Inflammatory macrophage (primary cell): ENCODE measurements around the gene TTLL5.

Source experiments
- DNase-seq, 2 donors: peaks; one replicate each; pipeline ENCODE4 v3.0.0-alpha.2; 2020 to 2022
- total RNA-seq, 18 experiments: gene quantifications; one replicate each; lab custom pipeline; 2026; ENCODE audit warnings: mixed read lengths in 6 of 18, inconsistent platforms in 2 of 18; lab: John Stamatoyannopoulos, UW

Gene TTLL5, protein sequence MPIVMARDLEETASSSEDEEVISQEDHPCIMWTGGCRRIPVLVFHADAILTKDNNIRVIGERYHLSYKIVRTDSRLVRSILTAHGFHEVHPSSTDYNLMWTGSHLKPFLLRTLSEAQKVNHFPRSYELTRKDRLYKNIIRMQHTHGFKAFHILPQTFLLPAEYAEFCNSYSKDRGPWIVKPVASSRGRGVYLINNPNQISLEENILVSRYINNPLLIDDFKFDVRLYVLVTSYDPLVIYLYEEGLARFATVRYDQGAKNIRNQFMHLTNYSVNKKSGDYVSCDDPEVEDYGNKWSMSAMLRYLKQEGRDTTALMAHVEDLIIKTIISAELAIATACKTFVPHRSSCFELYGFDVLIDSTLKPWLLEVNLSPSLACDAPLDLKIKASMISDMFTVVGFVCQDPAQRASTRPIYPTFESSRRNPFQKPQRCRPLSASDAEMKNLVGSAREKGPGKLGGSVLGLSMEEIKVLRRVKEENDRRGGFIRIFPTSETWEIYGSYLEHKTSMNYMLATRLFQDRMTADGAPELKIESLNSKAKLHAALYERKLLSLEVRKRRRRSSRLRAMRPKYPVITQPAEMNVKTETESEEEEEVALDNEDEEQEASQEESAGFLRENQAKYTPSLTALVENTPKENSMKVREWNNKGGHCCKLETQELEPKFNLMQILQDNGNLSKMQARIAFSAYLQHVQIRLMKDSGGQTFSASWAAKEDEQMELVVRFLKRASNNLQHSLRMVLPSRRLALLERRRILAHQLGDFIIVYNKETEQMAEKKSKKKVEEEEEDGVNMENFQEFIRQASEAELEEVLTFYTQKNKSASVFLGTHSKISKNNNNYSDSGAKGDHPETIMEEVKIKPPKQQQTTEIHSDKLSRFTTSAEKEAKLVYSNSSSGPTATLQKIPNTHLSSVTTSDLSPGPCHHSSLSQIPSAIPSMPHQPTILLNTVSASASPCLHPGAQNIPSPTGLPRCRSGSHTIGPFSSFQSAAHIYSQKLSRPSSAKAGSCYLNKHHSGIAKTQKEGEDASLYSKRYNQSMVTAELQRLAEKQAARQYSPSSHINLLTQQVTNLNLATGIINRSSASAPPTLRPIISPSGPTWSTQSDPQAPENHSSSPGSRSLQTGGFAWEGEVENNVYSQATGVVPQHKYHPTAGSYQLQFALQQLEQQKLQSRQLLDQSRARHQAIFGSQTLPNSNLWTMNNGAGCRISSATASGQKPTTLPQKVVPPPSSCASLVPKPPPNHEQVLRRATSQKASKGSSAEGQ (N-terminal part only)
- total RNA-seq: 9.3 to 27.1 (median 17.0) reads per million in 18 experiments

DNA sequence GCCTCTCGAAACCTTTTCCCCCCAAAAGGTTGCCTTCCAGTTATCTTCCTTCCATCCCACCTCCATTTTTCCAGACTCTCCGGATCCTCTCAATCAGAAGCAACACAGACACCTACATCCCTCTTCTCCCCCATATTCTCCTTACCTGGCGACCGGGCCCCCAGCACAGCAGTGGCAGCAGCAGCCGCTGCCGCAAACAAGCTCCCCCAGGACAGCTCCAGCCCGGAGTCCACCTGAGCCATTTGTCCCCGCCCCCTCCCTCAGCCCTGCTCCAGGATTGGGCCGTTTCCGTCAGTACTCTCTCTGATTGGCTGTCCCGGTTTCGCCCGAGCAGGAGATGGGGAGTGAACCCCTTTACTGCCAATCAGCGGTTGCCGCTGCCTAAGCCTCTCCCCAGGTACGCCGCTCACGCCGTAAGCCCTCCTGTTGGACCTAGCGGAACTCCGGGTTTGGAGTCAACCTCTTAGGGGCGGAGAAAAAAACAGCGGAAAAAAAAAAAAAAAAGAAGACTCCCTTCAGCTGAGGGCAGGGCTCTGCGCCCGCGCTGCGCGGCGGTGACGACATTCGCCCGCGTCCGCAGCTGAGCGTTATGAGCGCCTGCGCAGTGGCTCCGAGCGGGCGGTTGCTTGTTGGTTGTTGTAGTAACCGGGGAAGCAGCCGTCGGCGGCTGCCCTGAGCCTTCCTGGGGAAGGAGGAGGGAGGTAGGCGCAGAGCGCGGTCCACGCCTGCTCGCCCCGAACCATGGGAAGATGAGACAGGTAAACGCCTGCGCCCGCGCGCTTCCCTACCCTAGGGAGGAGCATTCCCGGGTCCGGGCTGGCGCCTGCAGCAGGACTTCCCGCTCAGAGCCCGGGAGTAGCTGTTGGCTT, at the start of gene TTLL5, which contains the start of gene ERG28:
TTLL5 (plus strand) TSS at position 617 of the 869 bp plus-strand sequence. CDS start 1,904 bp downstream, outside the sequence.
ERG28 (minus strand) TSS at position 247 of the 869 bp plus-strand sequence. CDS start 3,374 bp downstream, outside the sequence.
- peak; percentile 96 to 97 for DNase-seq

DNA sequence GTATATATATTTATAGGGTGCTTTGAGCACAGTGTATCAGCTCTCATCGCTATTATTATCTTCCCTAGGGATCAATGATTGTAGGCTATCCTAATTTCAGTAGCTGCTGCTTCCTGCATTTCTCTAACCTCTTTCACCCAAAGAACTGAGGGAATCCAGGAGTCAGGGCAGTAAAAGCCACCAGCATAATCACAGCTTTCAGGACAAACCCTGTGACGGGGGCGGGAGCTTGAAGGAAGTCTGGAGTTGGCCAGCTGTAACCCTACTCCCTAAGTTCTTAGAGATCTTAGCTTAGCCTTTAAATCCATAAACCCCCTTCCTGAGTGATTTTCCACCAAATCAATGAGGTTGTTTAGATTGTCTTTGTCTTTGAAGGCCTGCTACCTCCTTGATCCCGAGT, 48.9 kb upstream of the TTLL5 start:
- DNase-seq: no peak

DNA sequence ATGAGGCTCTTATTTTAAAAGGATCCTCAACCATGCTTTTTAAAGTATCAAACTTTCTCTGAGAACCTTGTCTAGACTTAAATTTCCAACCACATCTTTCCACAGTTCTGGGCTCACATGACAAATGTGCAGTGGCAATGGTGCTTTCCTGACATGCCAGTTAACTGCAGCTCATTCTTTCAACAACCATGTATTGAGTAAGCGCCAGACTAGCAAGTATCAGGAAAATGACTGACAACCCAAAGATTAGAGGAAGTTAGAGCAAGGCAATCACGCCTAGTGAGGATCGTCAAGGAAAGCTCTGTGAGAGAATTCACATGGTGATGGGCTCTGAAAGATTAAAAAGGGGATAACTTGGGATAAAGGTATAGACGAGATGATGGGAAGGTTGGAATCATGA, 46.9 kb upstream of the TTLL5 start:
- peak; percentile 91 to 95 for DNase-seq

DNA sequence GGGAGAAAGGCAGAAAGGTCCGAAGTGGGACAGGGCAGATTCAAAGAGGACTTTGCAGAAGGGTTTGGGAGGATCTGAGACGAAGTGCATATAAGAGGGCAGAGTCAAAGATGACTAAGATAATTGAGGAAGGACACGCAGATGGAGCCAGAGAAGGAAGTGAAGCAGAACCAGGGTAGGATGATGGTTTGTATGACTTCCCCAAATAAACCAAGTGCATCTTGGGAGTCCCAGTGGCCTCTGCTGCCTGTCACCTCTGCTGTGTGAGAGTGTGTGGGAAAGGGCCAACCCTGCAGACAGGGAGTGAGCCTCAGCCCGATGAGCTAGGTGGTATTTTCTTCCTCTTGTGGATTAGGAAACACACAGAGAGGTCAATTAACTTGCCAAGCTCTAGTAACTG, 45.8 kb upstream of the TTLL5 start:
- DNase-seq: peak; percentile 97

DNA sequence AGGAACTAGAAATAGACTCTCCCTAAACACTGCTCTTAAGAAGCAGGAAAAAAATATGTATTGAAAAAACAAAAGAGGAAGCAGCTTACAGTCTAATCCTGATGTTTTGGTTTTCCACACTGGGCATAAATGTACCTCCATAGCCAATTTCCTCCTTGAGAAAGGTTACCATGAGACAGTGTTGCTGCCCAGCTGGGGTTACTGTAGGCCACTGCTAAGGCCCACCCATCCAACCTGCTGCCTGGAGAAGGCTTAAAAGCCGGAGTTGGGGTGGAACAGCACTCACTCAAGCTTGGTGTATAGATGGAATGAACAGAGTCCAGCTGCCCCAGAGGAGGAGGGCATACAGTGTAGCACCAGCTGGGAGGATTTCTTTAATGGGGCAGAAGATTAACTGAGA, 41.5 kb upstream of the TTLL5 start:
- DNase-seq: no peak

DNA sequence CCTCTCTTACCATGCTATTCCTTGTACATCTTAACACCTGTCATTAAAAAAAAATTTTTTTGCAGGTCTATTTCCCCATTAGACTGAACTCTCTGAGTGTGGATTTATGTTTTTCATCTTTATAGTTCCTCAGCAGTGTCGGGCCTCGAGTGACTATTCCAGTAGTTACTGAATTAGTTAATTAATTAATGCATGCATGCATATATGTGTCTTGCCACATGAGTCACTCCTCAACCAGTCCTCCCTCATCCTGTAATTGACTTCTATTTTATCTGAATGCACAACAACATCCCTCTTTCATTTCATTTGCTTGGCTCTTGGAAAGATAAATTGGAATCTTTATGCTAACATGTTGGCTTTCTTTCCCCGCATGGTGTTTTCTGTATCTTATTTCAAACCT, 36.0 kb upstream of the TTLL5 start:
- no peak for DNase-seq

DNA sequence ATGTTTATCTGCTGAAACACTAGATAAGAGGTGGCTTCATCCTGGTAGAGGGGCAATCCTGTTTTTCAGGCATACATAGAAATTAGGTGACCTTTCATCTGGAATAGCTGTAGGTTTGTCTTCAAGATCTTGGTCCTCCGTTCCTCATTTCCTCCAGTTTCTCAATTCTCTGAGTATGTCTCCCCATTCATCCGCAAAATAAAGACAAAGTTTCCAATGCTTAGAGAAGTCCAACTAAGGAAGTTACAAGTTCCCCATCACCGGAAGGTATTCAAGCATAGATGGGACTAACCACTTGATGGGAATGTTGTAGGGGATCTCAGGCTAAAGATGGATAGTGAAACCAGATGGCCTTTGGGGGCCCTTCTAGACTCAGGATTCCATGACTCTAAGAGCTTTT, 34.6 kb upstream of the TTLL5 start:
- DNase-seq: peak; percentile 40 to 50

DNA sequence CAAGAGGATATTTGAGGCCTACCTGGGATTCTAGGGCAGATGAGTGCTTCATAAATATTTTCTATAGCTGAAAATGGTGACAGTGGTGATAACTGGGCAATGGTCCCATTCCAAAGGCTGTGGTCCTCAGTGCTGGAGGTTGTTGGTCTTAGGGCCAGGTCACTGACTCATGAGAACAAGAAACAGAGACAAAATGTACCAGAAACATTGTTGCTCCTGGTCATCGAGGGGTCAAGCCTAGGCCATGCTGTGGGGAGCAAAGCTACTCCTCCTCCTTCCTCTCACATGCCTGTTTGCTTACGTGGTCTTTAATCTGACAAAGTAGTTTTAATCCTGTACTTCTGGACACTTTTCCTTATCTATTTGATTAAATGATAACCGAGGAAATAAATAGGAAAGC, 34.2 kb upstream of the TTLL5 start:
- peak; percentile 36 to 55 for DNase-seq

DNA sequence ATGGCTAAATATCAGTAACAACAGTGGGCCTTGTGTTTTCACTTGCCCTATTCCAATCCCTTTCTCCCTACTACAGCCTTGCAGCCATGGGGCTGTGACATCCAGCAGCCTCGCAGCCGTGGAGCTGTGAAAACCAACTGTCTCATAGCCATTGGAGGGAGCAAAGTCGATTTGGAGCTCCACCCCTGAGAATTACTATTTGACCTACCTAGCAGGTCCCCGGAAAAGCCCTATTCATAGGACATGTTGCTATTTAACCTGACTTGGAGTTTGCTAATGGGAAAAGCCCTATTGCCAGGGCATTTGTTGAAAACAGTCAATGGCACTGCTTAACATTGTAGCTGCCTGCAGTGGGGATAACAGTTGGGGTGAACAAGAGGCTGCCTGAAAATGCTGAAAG, 33.6 kb upstream of the TTLL5 start:
- DNase-seq: no peak

DNA sequence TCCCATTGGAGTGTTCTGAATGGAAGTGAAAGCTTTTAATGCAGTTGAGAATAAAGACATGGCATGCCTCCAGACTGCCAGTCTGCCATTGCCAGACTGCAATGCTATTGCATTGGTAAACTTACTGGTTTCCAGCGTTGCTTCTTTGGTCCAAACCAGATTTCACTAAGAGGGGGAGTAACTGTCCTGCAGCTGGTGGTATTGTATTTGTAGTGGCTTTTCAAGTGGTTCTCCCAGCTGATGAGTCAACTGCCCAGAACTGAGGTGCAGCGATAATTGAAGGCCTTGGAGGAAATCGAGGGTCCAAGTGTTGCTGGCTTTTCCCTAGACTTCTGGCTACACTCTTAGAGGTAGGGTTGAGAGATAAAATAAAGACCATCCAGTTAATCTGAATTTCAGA, 32.2 kb upstream of the TTLL5 start:
- no peak for DNase-seq

DNA sequence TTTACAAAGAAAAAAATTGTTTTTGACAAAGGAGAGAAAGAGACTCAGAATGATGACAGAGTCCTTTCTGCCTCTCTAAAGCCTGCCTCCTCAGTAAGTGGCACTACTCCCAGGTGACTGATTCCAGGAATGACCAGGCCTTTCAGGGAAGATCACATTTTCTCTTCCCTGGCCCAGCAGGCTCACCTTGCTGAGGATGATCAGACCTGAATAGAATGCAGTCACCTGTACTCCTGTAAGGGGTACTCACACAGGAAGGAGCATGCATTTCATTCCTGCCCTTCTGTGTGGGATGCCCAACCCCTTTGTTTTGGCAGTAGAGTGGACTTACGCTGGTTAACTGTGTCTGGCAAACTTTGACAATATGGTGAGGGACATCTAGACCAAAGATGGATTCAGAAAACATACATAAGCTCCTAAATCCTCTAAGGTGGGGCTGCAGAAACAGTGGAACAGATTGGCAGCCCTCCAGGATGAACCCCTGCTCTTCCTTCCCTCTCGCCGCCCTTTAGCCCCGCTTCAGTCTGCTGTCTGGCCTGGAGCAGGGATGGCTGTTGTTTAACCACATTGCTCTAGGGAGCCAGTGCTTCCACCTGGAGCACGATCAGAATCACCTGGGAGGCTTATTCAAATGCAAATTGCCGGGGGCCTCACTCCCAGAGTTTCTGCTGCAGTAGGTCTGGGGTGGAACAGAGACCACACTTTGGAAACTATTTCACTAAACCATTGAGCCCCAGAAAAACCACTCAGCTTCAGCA, 30.2 kb upstream of the TTLL5 start:
- DNase-seq: no peak

DNA sequence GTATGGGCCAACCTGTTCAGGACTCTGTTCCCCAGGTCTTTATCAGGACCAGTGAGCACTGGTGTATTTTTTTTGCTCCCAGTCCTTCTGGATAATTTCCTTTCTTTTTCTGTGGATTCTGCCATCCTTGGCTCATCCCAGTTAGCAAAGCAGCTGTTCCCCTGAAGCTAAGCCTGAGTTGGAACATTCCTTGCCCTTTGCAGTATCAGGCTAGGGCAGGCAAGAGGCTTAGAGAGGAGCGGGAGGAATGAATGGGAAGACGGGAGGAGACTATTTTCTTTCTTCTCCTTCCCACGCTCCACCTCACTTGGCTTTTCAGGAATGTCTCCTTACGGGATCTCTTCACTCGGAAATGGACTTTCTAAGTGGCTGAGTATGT, 29.6 kb upstream of the TTLL5 start:
- no peak for DNase-seq

DNA sequence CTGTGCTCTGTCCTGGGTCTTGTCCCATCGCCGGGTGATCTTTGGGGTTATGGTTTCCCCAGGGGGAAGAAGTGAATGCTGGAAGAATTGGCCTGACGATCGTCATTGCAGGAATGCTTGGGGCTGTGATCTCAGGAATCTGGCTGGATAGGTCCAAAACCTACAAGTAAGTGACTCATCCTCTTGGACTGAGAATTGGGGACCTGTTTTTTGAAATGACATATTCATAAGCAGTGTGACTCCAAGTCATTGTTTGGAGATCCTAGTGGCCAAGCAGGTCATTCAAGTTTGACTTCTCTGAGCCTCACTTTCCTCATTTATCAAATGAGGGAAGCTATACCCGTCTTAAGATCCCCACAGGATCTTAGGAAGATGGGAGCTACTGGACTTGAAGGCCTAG, 26.2 kb upstream of the TTLL5 start:
- DNase-seq: no peak

DNA sequence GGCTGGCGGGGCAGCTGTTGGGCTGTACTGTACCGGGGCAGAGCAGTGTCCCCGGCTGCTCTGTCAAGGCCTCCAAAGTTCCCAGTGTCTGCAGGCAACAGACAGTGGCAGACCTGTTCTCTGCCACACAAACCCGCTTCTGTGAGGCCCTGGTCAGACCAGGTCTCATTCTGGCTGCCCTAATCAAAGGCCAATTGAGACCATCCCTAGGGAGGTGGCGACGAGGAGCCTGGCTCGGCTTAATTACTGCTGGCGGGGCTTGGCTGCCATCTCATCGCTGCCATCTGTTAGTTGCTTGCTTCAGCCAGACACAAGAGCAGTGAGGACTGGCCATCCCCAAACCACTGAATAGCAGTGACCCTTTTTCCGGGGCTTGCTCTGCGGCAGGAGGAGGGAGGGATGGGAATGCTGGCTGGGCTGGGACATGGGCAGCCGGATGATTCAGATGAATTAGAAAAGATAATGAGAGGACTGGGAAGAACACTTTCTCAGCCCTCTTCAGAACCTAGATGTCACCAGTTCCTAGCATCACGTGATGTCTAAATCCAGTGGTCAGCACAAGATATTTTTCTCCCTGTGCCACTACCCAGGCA, 24.9 kb upstream of the TTLL5 start:
- DNase-seq: no peak

DNA sequence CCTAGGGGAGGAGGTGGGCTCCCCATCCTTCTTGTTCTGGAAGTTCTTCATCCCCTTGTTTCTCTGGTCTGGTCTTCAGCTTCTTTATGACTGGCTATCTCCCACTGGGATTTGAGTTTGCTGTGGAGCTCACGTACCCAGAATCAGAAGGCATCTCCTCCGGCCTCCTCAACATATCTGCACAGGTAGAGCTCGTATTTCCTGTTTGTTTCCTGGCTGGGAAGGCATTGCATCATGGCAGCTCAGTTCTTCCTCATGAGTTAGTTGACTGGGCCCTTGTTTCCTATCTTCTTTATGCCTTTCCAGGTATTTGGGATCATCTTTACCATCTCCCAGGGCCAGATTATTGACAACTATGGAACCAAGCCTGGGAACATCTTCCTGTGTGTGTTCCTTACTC, 20.2 kb upstream of the TTLL5 start:
- no peak for DNase-seq

DNA sequence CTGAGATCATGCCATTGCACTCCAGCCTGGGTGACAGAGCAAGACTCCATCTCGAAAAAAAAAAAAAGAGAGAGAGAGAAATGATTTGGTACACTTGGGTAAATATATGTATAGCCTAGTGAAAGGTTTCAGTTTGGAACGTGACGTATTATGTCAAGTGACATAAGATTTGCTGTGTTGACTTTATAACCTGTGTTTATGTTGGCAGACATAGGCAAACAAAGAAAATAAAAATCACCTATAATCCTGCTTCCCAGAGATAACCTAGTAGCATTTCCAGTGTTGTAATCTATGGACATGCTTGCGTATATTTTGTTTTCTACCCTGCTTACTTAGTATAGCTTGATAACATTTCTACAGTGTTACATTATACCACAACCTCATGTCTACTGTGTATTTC, 17.1 kb upstream of the TTLL5 start:
- DNase-seq: no peak

DNA sequence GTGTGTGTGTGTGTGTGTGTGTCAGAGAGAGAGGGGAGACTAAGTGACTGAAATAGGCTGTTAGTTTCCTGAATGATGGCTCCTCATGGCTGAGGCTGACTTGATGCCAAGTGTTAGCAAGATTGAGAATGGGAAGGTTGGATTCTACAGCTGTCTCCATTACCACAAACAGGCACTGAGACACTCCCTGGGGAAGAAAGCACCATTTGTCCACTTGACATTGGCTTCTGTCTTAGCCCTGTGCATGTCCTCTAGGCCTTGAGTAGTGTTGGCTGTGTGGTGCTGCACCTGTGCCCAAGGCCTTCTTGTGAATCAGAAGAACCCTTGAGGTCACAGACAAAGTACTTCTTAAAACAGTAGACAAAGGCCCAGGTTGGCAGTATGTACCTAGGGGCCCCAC, 16.0 kb upstream of the TTLL5 start:
- DNase-seq: no peak

DNA sequence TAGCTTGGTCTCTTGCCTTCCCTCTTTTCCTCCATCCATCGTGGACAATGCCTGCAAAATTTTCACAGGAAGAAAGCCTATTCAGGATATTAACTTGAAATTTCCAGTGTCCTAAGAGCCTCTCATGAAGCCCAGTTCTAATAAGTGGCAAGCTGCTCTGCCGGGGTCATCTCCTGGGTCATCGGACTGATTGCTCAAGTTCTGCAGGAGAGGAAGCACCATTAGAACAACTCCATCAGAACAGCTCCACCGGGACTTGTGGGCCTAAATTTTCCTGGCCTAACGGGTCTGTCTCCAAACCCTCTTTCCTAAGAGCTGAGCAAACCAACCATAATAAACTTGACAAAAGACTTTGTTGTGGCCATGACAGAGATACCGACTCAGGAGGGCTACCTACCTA, 14.3 kb upstream of the TTLL5 start:
- no peak for DNase-seq

DNA sequence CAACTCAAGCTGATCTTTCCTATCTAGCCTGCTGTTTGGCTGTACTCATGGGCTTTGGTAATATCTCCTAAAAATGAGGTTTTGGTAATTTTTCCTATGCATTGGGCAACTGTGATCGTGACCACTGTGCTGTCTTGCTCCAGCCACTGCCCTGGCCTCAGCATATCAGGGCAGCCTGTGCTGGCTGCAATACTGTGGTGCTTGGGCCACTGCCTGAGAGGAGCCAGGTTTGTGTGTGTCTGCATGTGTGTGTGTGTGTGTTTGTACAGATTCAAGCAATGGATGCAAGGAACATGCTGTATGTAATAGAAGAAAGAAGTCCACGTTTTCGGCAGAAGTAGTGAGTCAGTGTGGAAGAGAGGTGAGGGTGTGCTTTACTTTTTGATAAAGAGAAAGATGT, 13.4 kb upstream of the TTLL5 start:
- DNase-seq: no peak

DNA sequence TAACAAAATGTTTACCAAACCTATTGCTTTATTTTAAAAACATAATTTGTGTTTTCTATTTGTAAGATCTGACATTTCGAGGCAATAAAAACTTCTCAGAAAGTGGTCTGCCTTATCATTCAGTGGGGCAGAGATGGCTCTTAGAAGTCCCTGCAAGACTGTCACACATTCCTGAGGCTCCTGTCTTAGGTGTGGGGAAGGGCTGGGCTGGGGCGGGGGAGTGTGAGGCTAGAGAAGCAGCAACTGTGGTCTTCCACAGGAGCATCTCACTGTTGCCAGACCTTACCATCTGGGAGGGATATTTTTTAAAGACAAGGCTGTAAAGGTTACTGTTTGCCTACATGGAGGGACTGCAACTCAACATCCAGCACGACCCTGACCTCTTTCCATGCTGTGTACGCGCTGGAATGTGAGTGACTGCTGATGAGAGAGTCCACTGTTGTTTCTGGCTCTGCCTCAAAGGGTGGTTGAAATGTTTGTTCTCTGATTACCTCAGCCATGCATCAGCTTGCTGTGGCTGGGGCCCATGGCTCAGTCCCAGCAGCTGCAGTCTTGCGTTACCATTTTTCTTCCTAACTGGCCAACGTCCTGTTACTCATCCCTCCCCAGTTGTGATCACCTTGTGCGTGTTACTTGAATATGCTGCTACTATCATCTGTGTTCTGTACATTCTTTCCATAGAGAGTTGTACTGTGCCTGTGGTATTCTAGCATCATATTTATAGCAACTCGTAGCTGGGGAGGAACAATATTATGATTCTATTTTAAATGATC, 12.8 kb upstream of the TTLL5 start:
- no peak for DNase-seq
